Loucy (cell line): Measurements from ENCODE around the gene ZNF320.
"Not testable (repeated sequence)": the region's sequence is repeated elsewhere in the genome, so short reads cannot be mapped to it uniquely, and the experiment has no call there.

ENCODE experiments used
- H2AFZ ChIP-seq: fragments of 200-600 bp; sonication (generic); 2 replicates; pipeline ENCODE4 v1.6.0; 2016; ENCODE audit warnings: antibody characterized with exemption, mild to moderate bottlenecking, low read length, moderate library complexity
- H3F3A ChIP-seq: fragments of 200-600 bp; 2 replicates; pipeline ENCODE4 v1.6.0; 2016; ENCODE audit warnings: antibody characterized with exemption, low read depth, mild to moderate bottlenecking
- H3K27me3 ChIP-seq: fragments of 200-600 bp; sonication (generic); 2 replicates; pipeline ENCODE4 v1.6.1; 2014; ENCODE audit warnings: low read length, mild to moderate bottlenecking; ENCODE audit not compliant: insufficient read depth, poor library complexity, severe bottlenecking
- H3K36me3 ChIP-seq: fragments of 200-600 bp; sonication (generic); 2 replicates; pipeline ENCODE4 v1.6.1; 2016; ENCODE audit warnings: low read length; ENCODE audit not compliant: insufficient read depth
- H3K4me1 ChIP-seq: fragments of 200-600 bp; sonication (generic); 2 replicates; pipeline ENCODE4 v1.5.1; 2014; ENCODE audit warnings: low read length, mild to moderate bottlenecking; ENCODE audit not compliant: insufficient read depth, poor library complexity, severe bottlenecking
- H3K4me2 ChIP-seq: fragments of 200-600 bp; sonication (generic); 2 replicates; pipeline ENCODE4 v1.6.0; 2014; ENCODE audit warnings: antibody characterized with exemption, low read length, low read depth, mild to moderate bottlenecking; ENCODE audit not compliant: poor library complexity, severe bottlenecking
- H3K4me3 ChIP-seq: fragments of 200-600 bp; sonication (generic); 2 replicates; pipeline ENCODE4 v1.5.1; 2014; ENCODE audit warnings: low read length, mild to moderate bottlenecking, mixed read lengths; ENCODE audit not compliant: poor library complexity, severe bottlenecking
- H3K79me2 ChIP-seq: fragments of 200-600 bp; sonication (generic); 2 replicates; pipeline ENCODE4 v1.6.1; 2014; ENCODE audit warnings: low read length; ENCODE audit not compliant: insufficient read depth
- H3K9ac ChIP-seq: fragments of 200-600 bp; sonication (generic); 2 replicates; pipeline ENCODE4 v1.6.0; 2014; ENCODE audit warnings: mild to moderate bottlenecking, low read depth, low read length, moderate library complexity; ENCODE audit not compliant: poor library complexity, severe bottlenecking
- H3K9me2 ChIP-seq: fragments of 200-600 bp; sonication (generic); replicated peaks from 2 replicates; pipeline ENCODE4 v1.6.1; 2016; ENCODE audit warnings: low read depth, low read length, mixed read lengths
- H3K9me3 ChIP-seq: fragments of 200-600 bp; sonication (generic); 2 replicates; pipeline ENCODE4 v1.6.1; 2014; ENCODE audit warnings: mild to moderate bottlenecking, antibody characterized with exemption, low read length, low read depth; ENCODE audit not compliant: insufficient read depth
- H4K20me1 ChIP-seq: fragments of 200-600 bp; sonication (generic); 2 replicates; pipeline ENCODE4 v1.6.0; 2014; ENCODE audit warnings: antibody characterized with exemption, low read length, mild to moderate bottlenecking; ENCODE audit not compliant: insufficient read depth, poor library complexity, severe bottlenecking
- EZH2phosphoT487 ChIP-seq: fragments of 200-600 bp; IDR thresholded peaks from 2 replicates; pipeline ENCODE4 v1.6.1; 2018; ENCODE audit warnings: antibody characterized with exemption, mild to moderate bottlenecking, moderate library complexity, borderline replicate concordance
- TF ChIP-seq, protein P1 (sequence below): fragments of 200-600 bp; sonication (generic); conservative IDR thresholded peaks from 2 replicates; pipeline ENCODE4 v1.5.1; 2014; ENCODE audit warnings: mild to moderate bottlenecking, antibody characterized with exemption, low read length

The ZNF320 gene

DNA sequence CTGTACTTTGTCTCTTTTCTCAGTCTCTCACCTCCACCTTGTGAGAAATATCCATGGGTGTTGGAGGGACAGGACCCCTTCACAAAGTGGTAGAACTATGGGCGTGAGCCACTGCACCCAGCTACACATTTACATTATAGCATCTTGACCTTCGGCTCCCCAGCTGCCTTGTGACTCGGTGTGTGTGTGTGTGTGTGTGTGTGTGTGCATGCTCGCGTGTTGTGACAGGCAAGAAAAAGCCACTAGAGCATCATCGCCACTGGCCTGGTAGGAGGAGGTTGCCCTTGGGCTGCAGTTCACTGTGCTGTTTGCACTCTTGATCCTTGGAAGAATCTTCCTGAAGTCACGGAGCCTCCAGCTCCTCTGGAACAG lies 39.5 kb upstream of the ZNF320 start:
- no peaks in the 10 kb centered on the region for H3K36me3 ChIP-seq
- H3K27me3 ChIP-seq, result no peaks in the 10 kb centered on the region
- H3K79me2 ChIP-seq, result peaks cover 34% of the 10 kb centered on the region; the same call in 1 of the 2 replicates
- no peak for TF ChIP-seq EZH2phosphoT487
- TF ChIP-seq, protein P1, sequence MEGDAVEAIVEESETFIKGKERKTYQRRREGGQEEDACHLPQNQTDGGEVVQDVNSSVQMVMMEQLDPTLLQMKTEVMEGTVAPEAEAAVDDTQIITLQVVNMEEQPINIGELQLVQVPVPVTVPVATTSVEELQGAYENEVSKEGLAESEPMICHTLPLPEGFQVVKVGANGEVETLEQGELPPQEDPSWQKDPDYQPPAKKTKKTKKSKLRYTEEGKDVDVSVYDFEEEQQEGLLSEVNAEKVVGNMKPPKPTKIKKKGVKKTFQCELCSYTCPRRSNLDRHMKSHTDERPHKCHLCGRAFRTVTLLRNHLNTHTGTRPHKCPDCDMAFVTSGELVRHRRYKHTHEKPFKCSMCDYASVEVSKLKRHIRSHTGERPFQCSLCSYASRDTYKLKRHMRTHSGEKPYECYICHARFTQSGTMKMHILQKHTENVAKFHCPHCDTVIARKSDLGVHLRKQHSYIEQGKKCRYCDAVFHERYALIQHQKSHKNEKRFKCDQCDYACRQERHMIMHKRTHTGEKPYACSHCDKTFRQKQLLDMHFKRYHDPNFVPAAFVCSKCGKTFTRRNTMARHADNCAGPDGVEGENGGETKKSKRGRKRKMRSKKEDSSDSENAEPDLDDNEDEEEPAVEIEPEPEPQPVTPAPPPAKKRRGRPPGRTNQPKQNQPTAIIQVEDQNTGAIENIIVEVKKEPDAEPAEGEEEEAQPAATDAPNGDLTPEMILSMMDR, result no peak
- no peaks in the 10 kb centered on the region for H3K9me3 ChIP-seq
- H4K20me1 ChIP-seq, result no peaks in the 10 kb centered on the region
- H3F3A ChIP-seq, result no peaks in the 10 kb centered on the region
- H3K9ac ChIP-seq, result no peak overlapping the region
- no peak overlapping the region for H3K4me2 ChIP-seq
- H2AFZ ChIP-seq, result no peak overlapping the region
- no peaks in the 10 kb centered on the region for H3K9me2 ChIP-seq
- H3K4me1 ChIP-seq, result peaks cover 32% of the 10 kb centered on the region
- no peak overlapping the region for H3K4me3 ChIP-seq

DNA sequence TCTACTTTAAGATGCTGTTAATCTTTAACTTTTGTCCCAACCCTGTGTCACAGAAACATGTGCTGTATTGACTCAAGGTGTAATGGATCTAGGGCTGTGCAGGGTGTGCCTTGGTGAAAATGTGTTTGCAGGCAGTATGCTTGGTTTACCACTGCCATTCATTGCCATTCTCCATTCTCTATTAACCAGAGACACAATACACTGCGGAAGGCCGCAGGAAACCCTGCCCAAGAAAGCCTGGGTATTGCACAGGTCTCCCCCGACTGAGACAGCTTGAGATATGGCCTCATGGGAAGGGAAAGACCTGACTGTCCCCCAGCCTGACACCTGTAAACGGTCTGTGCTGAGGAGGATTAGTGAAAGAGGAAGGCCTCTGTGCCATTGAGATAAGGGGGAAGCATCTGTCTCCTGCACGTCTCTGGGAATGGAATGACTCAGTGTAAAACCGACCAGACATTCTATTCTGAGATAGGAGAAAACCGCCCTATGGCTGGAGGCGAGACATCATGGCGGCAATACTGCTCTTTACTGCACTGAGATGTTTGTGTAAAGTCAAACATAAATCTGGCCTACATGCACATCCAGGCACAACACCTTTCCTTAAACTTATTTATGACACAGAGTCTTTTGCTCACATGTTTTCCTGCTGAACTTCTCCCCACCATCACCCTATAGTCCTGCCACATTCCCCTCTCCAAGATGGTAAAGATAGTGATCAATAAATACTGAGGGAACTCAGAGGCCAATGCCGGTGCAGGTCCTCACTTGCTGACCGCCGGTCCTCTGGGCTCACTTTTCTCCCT lies 38.9 kb upstream of the ZNF320 start:
- H3K4me2 ChIP-seq, result no peak overlapping the region
- no peak overlapping the region for H2AFZ ChIP-seq
- H3K9me3 ChIP-seq, result no peaks in the 10 kb centered on the region

DNA sequence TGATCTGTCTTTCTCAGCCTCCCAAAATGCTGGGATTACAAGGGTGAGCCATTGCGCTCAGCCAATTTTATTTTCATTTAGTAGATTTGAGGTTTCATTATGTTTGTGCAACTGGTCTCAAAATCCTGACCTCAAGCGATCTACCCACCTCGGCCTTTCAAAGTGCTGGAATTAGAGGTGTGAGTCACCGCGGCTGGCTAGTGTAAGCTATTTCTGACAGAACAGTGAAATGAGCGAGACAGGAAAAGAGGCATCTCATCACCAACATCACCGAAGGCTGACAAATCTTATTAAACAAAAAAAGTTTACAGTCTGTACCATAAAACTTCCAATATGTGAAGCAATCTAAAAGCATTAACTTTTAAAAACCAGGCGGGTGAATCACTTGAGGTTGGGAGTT lies 38.0 kb upstream of the ZNF320 start:
- TF ChIP-seq EZH2phosphoT487, result no peak
- TF ChIP-seq, protein P1, result no peak
- Histone ChIP-seq H3K4me2 (no peak overlapping the region), H3K9me3 (no peaks in the 10 kb centered on the region), H3K4me3 (no peak overlapping the region), H3K9ac (no peak overlapping the region), H3K4me1 (peaks cover 24% of the 10 kb centered on the region), H4K20me1 (no peaks in the 10 kb centered on the region), H3F3A (no peaks in the 10 kb centered on the region), H3K79me2 (peaks cover 20% of the 10 kb centered on the region; the same call in 1 of the 2 replicates), H3K9me2 (no peaks in the 10 kb centered on the region), H2AFZ (no peak overlapping the region), H3K36me3 (no peaks in the 10 kb centered on the region), H3K27me3 (no peaks in the 10 kb centered on the region)

More for the DNA sequence above, 38.9 kb upstream of the ZNF320 start:
- Histone ChIP-seq H3K4me1 (peaks cover 28% of the 10 kb centered on the region), H3K79me2 (peaks cover 28% of the 10 kb centered on the region; the same call in 1 of the 2 replicates), H3K27me3 (no peaks in the 10 kb centered on the region), H4K20me1 (no peaks in the 10 kb centered on the region), H3K9me2 (no peaks in the 10 kb centered on the region), H3K36me3 (no peaks in the 10 kb centered on the region), H3F3A (no peaks in the 10 kb centered on the region), H3K9ac (no peak overlapping the region), H3K4me3 (no peak overlapping the region)
- TF ChIP-seq, protein P1, result no peak
- no peak for TF ChIP-seq EZH2phosphoT487

DNA sequence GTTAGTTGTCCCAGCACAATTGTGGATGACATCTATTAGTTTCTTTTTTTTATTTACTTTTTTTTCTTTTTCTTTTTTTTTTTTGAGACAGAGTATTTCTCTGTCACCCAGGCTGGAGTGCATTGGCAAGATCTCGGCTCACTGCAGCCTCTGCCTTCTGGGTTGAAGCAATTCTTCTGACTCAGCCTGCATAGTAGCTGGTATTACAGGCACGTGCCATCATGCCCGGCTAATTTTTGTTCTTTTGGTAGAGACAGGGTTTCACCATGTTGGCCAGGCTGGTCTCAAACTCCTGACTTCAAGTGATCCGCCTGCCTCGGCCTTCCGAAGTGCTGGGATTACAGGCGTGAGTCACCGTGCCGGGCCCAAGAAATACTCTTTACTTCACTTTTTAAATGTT lies 27.2 kb upstream of the ZNF320 start:
- H3K9ac ChIP-seq, H3K9me3 ChIP-seq, H3K27me3 ChIP-seq, H3F3A ChIP-seq, H3K36me3 ChIP-seq, H2AFZ ChIP-seq, H3K4me3 ChIP-seq, H4K20me1 ChIP-seq, H3K9me2 ChIP-seq, H3K4me2 ChIP-seq, H3K79me2 ChIP-seq: not testable (repeated sequence)
- peaks cover 19% of the 10 kb centered on the region for H3K4me1 ChIP-seq
